HG02885 (cell line): ENCODE results near the gene RHAG.
"Not testable (repeated sequence)": the region's sequence is repeated elsewhere in the genome, so short reads cannot be mapped to it uniquely, and the experiment has no call there.

Experiments
- ATAC-seq: cut with Tn5 transposase; IDR thresholded peaks from one replicate; pipeline ENCODE4 v1.9.1; 2021; ENCODE audit warnings: mild to moderate bottlenecking; ENCODE audit not compliant: unreplicated experiment, poor library complexity

RHAG gene

GRCh38 chr6:49637350-49637731 lies 702 bp upstream of the RHAG start:
- ATAC-seq, result no peak

DNA sequence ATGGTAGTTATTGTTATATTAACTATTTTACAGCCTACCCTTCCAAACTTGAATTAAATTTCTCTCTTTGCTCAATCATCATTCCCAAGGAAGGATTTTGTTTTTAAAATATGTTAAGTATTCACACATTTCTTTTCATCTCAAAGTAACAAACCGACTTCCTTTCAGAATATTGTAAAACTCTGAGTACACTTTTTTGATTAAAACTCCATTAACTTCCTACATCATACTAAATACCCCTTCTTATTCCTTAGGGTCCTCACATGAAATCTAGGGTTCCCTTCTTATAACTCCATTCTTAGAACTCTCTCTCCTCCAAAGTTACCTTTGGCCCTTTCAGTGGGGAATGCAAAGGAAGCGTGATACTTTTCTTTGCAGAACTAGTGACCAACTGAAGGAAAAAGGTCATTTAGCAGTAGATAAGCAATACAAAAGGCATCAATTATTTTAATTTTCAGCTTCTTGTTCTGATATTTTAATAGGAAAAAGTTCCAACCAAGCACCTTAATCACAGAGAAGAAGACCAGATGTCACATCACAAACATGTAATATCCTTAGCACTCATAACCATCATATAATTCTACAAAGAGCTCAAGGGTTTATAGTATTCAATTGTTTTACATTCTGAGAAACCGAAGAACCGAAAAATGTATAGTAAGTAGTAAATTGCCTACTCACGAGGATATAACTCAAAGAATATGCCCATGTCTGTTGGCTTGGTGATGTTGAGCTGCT lies 494 bp downstream of the RHAG start:
- no peak for ATAC-seq

DNA sequence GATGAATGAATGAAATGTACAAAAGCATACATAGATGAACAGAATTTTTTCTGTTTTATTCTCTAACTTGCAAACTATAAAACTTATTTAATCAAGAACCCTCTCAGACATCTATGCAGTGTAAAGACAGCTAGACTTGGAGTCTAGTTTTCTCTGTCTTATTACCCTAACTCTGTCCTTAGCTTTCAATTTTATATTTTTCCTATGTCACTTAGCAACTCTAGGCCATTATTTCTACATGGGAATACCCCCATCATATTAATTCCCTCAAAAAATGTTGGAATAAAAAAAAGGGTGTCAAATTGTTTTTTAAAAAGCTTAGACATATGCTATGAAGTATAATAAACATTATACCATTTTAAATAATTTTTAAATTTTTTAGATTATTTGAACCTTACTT lies 1.2 kb downstream of the RHAG start:
- no peak for ATAC-seq

DNA sequence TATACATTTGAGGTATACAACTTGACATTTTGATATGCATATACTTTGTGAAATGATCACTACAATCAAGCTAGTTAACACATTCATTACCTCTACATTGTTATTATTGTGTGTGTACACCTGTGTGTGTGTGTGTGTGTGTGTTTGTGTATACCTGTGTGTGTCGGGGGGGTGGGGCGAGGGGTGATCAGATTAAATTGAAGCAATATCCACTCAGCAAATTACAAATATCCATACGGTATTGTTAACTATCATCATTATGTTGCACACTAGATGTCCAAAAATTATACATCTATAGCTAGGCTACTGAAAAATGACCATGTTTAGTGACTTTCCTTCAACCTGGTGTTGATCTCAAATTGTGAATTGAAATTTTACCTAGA lies 1.8 kb downstream of the RHAG start:
- no peak for ATAC-seq

DNA sequence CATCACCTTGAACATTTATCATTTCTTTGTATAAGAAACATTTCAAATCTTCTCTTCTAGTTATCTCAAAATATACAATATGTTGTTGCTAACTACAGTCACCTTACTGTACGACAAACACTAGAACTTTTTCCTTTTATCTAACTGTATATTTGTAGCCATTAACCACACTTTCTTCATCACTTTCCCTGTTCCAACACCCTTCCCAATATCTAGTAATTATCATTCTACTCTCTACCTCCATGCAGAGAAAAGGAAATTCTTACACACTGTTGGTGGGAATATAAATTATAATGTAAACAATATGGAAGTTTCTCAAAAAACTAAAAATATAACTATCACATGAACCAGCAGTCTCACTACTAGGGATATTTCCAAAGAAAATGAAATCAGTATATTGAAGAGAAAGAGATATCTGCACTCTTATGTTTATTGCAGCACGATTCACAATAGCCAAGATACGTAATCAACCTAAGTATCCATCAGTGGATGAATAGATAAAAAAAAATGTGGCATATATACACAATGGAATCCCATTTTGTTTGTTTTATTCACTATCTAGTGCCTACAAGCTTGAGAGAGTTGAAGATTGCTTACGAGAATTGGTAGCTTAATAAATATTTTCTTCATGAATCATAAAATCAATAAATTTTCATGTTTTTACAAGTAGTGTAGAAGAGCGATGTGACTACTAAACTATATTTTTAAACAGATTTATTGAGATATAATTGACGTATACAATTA lies 2.4 kb downstream of the RHAG start:
- ATAC-seq, result no peak

DNA sequence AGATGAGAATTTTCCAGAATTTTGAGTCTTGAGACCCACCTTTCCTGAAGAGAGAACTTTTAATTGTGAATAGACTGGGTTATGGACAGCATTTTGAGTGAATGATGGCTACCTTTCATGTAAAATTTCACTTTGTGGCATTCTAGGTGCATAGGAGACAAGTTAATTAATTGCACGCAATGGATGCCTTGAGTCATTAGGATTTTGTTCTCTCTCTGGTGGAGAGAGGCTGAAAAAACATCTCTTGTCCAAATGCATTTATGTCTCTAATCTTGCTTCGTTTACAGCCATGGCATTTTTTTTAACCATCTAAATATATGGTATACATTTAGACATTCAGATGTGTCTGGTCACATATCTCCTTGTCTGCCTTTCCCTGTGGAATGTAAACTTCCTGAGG lies 3.1 kb downstream of the RHAG start:
- no peak for ATAC-seq

- ATAC-seq, result no peak
These were observed 3.9 kb downstream of the RHAG start for GRCh38 chr6:49632727-49633126.

DNA sequence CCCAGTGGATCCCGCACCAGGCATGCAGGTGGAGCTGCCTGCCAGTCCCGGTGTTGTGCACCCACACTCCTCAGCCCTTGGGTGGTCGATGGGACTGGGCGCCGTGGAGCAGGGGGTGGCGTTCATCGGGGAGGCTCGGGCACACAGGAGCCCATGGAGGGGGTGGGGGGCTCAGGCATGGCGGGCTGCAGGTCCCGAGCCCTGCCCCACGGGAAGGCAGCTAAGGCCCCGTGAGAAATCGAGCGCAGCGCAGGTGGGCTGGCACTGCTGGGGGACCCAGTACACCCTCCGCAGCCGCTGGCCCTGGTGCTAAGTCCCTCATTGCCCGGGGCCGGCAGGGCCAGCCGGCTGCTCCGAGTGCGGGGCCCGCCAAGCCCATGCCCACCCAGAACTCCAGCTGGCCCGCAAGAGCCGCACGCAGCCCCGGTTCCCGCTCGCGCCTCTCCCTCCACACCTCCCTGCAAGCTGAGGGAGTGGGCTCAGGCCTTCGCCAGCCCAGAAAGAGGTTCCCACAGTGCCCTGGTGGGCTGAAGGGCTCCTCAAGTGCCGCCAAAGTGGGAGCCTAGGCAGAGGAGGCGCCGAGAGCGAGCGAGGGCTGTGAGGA lies 7.1 kb downstream of the RHAG start:
- not testable (repeated sequence) for ATAC-seq

GRCh38 chr6:49626811-49627210 lies 9.8 kb downstream of the RHAG start:
- ATAC-seq, result no peak

GRCh38 chr6:49618257-49618656 lies 18.4 kb downstream of the RHAG start:
- ATAC-seq, result no peak

DNA sequence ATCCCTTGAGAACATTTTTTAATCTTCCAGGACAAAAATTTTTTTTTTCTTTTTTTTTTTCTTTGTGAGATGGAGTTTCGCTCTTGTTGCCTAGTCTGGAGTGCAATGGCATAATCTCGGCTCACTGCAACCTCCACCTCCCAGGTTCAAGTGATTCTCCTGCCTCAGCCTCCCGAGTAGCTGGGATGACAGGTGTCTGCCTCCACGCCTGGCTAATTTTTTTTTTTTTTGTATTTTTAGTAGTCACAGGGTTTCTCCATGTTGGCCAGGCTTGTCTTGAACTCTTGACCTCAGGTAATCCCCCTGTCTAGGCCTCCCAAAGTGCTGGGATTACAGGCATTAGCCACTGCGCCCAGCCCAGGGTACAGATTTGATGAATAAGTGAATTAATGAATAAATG lies 22.5 kb downstream of the RHAG start:
- ATAC-seq, result not testable (repeated sequence)

GRCh38 chr6:49609285-49609684 lies 27.4 kb downstream of the RHAG start:
- ATAC-seq, result no peak

- not testable (repeated sequence) for ATAC-seq
These were observed 28.4 kb downstream of the RHAG start for GRCh38 chr6:49608275-49608674.

- ATAC-seq, result no peak
These were observed 29.2 kb downstream of the RHAG start for GRCh38 chr6:49607391-49607982.

DNA sequence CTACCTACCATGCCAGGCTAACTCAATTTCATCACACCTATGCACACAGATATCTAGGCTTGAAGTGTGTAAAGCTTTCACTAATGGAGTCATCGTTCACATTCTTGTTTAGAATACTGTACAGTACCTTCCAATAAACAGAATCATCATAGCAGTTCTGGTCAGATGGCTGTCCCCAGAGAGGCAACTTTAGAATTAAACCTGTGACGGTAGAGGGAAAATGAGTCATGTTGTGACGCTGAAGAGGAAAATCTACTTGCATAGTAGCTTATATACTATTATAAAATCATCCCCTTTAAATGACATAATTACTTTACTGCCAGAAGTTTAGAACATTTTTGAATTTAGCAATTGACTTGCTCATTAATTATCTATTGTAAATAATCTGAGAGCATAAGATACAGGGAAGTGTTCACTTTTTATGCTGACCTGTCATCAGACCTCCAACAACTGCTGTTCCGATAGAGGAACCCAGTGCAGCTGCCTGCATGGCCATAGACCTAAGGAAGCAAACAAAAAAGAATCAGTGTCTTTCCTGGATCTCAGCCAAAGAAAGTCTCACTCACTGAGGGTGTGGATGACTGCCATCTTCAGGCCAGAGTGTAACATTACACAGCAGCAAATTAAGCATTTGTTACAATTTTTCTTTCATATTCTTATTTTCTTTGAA lies 29.8 kb downstream of the RHAG start:
- peak; percentile 98 for ATAC-seq

DNA sequence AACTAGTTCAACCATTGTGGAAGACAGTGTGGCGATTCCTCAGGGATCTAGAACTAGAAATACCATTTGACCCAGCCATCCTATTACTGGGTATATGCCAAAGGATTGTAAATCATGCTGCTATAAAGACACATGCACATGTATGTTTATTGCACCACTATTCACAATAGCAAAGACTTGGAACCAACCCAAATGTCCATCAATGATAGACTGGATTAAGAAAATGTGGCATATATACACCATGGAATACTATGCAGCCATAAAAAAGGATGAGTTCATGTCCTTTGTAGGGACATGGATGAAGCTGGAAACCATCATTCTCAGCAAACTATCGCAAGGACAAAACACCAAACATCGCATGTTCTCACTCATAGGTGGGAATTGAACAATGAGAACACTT lies 32.6 kb downstream of the RHAG start:
- not testable (repeated sequence) for ATAC-seq

- ATAC-seq, result not testable (repeated sequence)
These were observed 49.4 kb downstream of the RHAG start for GRCh38 chr6:49587262-49587661.

DNA sequence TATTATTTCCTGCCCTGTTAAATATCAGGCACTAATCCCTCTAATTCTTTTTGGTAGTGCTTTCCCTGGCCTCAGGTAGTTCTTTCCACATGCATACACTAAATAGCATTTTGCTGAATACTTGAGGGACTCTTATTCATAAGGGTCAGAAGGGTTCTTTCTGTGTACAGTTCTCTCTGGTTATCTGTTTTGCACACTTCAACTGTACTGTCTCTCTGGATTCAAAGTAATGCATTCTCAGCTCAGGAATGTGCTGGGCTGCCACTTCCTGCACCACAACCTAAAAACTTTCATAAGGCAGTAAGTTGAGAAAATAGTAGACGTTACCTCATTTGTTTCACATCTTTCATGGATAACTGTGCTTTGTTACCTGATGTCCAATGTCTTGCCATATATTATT lies 54.1 kb downstream of the RHAG start:
- no peak for ATAC-seq

GRCh38 chr6:49579649-49580048 lies 57.0 kb downstream of the RHAG start:
- no peak for ATAC-seq

- no peak for ATAC-seq
These were observed 60.0 kb downstream of the RHAG start for GRCh38 chr6:49576618-49577017.
